Measurements from ENCODE around the gene NHLRC4.

- TF ChIP-seq SUZ12 (IDR thresholded peaks at IDR 0.05) (no peak), FOXA1 (IDR thresholded peaks at IDR 0.05) (no peak), ELF4 (IDR thresholded peaks at IDR 0.05) (no peak), CTBP1 (IDR thresholded peaks at IDR 0.05; ENCODE audit: borderline replicate concordance) (no peak), HDGF (IDR thresholded peaks at IDR 0.05; ENCODE audit: borderline replicate concordance) (no peak), SP1 (IDR thresholded peaks at IDR 0.05) (no peak), ARNT (IDR thresholded peaks at IDR 0.05) (no peak)
Observed at GRCh38 chr16:554640-555365, 12.0 kb upstream of the NHLRC4 start.

Data from HEK293T (cell line).